GM18870 (cell line): ENCODE data around the gene ABI1.

Source experiments
- ATAC-seq: cut with Tn5 transposase; IDR thresholded peaks from one replicate; pipeline ENCODE4 v1.9.1; 2021; ENCODE audit warnings: moderate library complexity; ENCODE audit not compliant: unreplicated experiment

The ABI1 gene

GRCh38 chr10:26721561-26721960, 139.2 kb downstream of the ABI1 start:
- no peak for ATAC-seq

- no peak for ATAC-seq
Observed at GRCh38 chr10:26717476-26717875, 143.3 kb downstream of the ABI1 start.

GRCh38 chr10:26715137-26715487, 145.6 kb downstream of the ABI1 start:
- ATAC-seq, result no peak

GRCh38 chr10:26714415-26715136, 146.2 kb downstream of the ABI1 start:
- no peak for ATAC-seq

- ATAC-seq, result no peak
Observed at GRCh38 chr10:26711324-26711723, 149.4 kb downstream of the ABI1 start.

- ATAC-seq, result no peak
Observed at GRCh38 chr10:26706936-26707335, 153.8 kb downstream of the ABI1 start.

GRCh38 chr10:26706206-26706605, 154.6 kb downstream of the ABI1 start:
- no peak for ATAC-seq

GRCh38 chr10:26703974-26704373, 156.8 kb downstream of the ABI1 start:
- no peak for ATAC-seq

- no peak for ATAC-seq
Observed at GRCh38 chr10:26703096-26703495, 157.7 kb downstream of the ABI1 start.

GRCh38 chr10:26700884-26701630, 159.7 kb downstream of the ABI1 start:
- ATAC-seq, result no peak

- ATAC-seq, result no peak
Observed at GRCh38 chr10:26699631-26700030, 161.1 kb downstream of the ABI1 start.

GRCh38 chr10:26698909-26699308, 161.8 kb downstream of the ABI1 start:
- ATAC-seq, result no peak

GRCh38 chr10:26697922-26698608, 162.7 kb downstream of the ABI1 start:
- ATAC-seq, result no peak

GRCh38 chr10:26697163-26697921, 163.4 kb downstream of the ABI1 start, which contains the start of gene PDSS1:
TSS of gene PDSS1 (plus strand) at chr10:26697701. CDS start at chr10:26697712, 11 bp downstream.
- peak; percentile 73 for ATAC-seq

GRCh38 chr10:26696786-26697162, 164.0 kb downstream of the ABI1 start:
- peak; percentile 9 for ATAC-seq
